Activated naive CD8-positive, alpha-beta T cell treated with anti-CD3 and anti-CD28 coated beads, Interleukin-2, amount 50 U/mL, for 16 hours (primary cell): ENCODE measurements around the gene PPP4R3A.
"Not testable (repeated sequence)": the region's sequence is repeated elsewhere in the genome, so short reads cannot be mapped to it uniquely, and the experiment has no call there.

Experiments used
- DNase-seq: peaks from one replicate; pipeline ENCODE4 v3.0.0-alpha.2; 2020; ENCODE audit warnings: low read depth, low spot score

The PPP4R3A gene

DNA sequence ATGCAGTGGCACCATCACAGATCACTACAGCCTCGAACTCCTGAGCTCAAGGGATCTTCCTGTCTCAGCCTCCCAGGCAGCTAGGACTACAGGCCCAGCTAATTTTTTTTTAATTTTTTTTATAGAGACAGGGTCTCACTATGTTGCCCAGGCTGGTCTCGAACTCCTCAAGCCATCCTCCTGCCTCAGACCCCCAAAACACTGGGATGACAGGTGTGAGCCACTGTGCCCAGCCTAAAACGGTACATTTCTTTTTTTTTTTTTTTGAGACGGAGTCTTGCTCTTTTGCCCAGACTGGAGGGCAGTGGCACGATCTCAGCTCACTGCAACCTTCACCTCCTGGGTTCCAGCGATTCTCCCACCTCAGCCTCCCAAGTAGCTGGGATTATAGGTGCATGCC, 100.9 kb downstream of the PPP4R3A start:
- DNase-seq: not testable (repeated sequence)
